ENCODE data around the gene OLIG2.

The OLIG2 gene

GRCh38 chr21:32994305-32994704 is 31.4 kb upstream of the OLIG2 start:
- H3K4me3 ChIP-seq (replicated peaks; ENCODE audit: insufficient read depth, low read length): no peak overlapping the region
- peak in 1 of 2 experiments; percentile 32 for DNase-seq (ENCODE audit: low read depth in 1 of 2, low spot score in 1 of 2)
- H3K27me3 ChIP-seq (ENCODE audit: insufficient read depth, poor library complexity, severe bottlenecking): no peaks in the 10 kb centered on the region
- H3K27ac ChIP-seq (replicated peaks): no peak overlapping the region
- TF ChIP-seq CTCF (IDR thresholded peaks at IDR 0.05; ENCODE audit: insufficient read depth, low read length): peak; percentile 14
- no peak for TF ChIP-seq GABPA (IDR thresholded peaks at IDR 0.05; ENCODE audit: low read depth)

- H3K4me3 ChIP-seq (replicated peaks; ENCODE audit: insufficient read depth, low read length): no peak overlapping the region
- no peak for TF ChIP-seq SPI1 (IDR thresholded peaks at IDR 0.05; ENCODE audit: borderline replicate concordance, low read depth)
- no peak for TF ChIP-seq CTCF (IDR thresholded peaks at IDR 0.05; ENCODE audit: insufficient read depth, low read length)
- TF ChIP-seq REST (IDR thresholded peaks at IDR 0.05; ENCODE audit: insufficient replicate concordance, low read depth): peak; percentile 40
- TF ChIP-seq POLR2AphosphoS5 (IDR thresholded peaks at IDR 0.05; ENCODE audit: low read depth): peak; percentile 83
- peak; percentile 50 for TF ChIP-seq GABPA (IDR thresholded peaks at IDR 0.05; ENCODE audit: low read depth)
- peak overlapping the region; percentile 71 for H3K27ac ChIP-seq (replicated peaks)
- peak; percentile 88 to 94 for DNase-seq (ENCODE audit: low read depth in 1 of 2, low spot score in 1 of 2)
- no peaks in the 10 kb centered on the region for H3K27me3 ChIP-seq (ENCODE audit: insufficient read depth, poor library complexity, severe bottlenecking)
These were observed 18.0 kb upstream of the OLIG2 start for GRCh38 chr21:33007747-33008146.

- no peak overlapping the region for H3K4me3 ChIP-seq (replicated peaks; ENCODE audit: insufficient read depth, low read length)
- DNase-seq (ENCODE audit: low read depth in 1 of 2, low spot score in 1 of 2): no peak
- TF ChIP-seq POLR2AphosphoS5 (IDR thresholded peaks at IDR 0.05; ENCODE audit: low read depth) (no peak), SPI1 (IDR thresholded peaks at IDR 0.05; ENCODE audit: borderline replicate concordance, low read depth) (no peak), GABPA (IDR thresholded peaks at IDR 0.05; ENCODE audit: low read depth) (no peak), CTCF (IDR thresholded peaks at IDR 0.05; ENCODE audit: insufficient read depth, low read length) (no peak), REST (IDR thresholded peaks at IDR 0.05; ENCODE audit: insufficient replicate concordance, low read depth) (no peak)
- H3K27me3 ChIP-seq (ENCODE audit: insufficient read depth, poor library complexity, severe bottlenecking): no peaks in the 10 kb centered on the region
- H3K27ac ChIP-seq (replicated peaks): peak overlapping the region; percentile 71
These were observed 17.2 kb upstream of the OLIG2 start for GRCh38 chr21:33008333-33009051.

- Histone ChIP-seq H3K27ac (replicated peaks) (no peak overlapping the region), H3K4me3 (replicated peaks; ENCODE audit: insufficient read depth, low read length) (no peak overlapping the region), H3K27me3 (ENCODE audit: insufficient read depth, poor library complexity, severe bottlenecking) (no peaks in the 10 kb centered on the region)
- no peak for TF ChIP-seq GABPA (IDR thresholded peaks at IDR 0.05; ENCODE audit: low read depth)
- no peak for TF ChIP-seq POLR2AphosphoS5 (IDR thresholded peaks at IDR 0.05; ENCODE audit: low read depth)
- TF ChIP-seq SPI1 (IDR thresholded peaks at IDR 0.05; ENCODE audit: borderline replicate concordance, low read depth): no peak
- TF ChIP-seq CTCF (IDR thresholded peaks at IDR 0.05; ENCODE audit: insufficient read depth, low read length): no peak
- TF ChIP-seq REST (IDR thresholded peaks at IDR 0.05; ENCODE audit: insufficient replicate concordance, low read depth): no peak
- no peak for DNase-seq (ENCODE audit: low read depth in 1 of 2, low spot score in 1 of 2)
These were observed 14.8 kb upstream of the OLIG2 start for GRCh38 chr21:33010931-33011330.
